Endothelial cell of umbilical vein (primary cell): ENCODE measurements around the gene ACAD9. TPM values are rescaled to one million over a fixed set of nuclear protein-coding genes. Genes with fewer than 3 reads are reported as not detected.

Source experiments
- BruUV-seq: library from RNA; stranded (reverse); fragments of 400-500 nt; replicated peaks from 2 replicates; lab custom pipeline; 2021; lab: Mats Ljungman, UMichigan
- CTCF ChIA-PET: fragments of 300-600, 350-600 bp; sonication (Branson Sonifier 250); formaldehyde crosslinking; loops from one replicate; lab custom pipeline; 2021; ENCODE audit warnings: antibody characterized with exemption, inconsistent platforms; lab: Charles Lee
- POLR2A ChIA-PET: fragments of 300-600, 350-600 bp; sonication (Branson Sonifier 250); formaldehyde crosslinking; loops from one replicate; lab custom pipeline; 2021; ENCODE audit warnings: antibody characterized with exemption, inconsistent platforms; lab: Charles Lee
- DNase-seq: peaks from one replicate; pipeline ENCODE4 v3.0.0-alpha.2; 2011; ENCODE audit warnings: low read depth, low spot score
- FAIRE-seq: peaks from 2 replicates; lab custom pipeline; 2011; peaks lifted over from hg19 to GRCh38; lab: Jason Lieb, UNC
- H2AFZ ChIP-seq: 2 replicates; pipeline ENCODE4 v1.6.0; 2012; ENCODE audit warnings: low read depth, low read length, control low read depth, inconsistent platforms
- H3K27ac ChIP-seq: 2 replicates; pipeline ENCODE4 v1.5.1; 2011; ENCODE audit warnings: low read depth, mild to moderate bottlenecking, control low read depth, low read length, moderate library complexity; ENCODE audit not compliant: insufficient read depth
- H3K27me3 ChIP-seq, 2 experiments: 2 replicates each; pipeline versions ENCODE4 v1.6.0 to v1.6.1; 2011; ENCODE audit warnings: low read length in 2 of 2, mixed read lengths in 1 of 2; ENCODE audit not compliant: control insufficient read depth in 2 of 2, insufficient read depth in 2 of 2
- H3K36me3 ChIP-seq, 2 experiments: 2 replicates in 1 of 2; 3 replicates in 1 of 2; pipeline ENCODE4 v1.5.1; 2011; ENCODE audit warnings: low read length in 2 of 2, mild to moderate bottlenecking in 1 of 2, moderate library complexity in 1 of 2; ENCODE audit not compliant: control insufficient read depth in 2 of 2, insufficient read depth in 2 of 2; ENCODE audit errors: extremely low read depth in 1 of 2
- H3K4me1 ChIP-seq: 3 replicates; pipeline ENCODE4 v1.5.1; 2011; ENCODE audit warnings: mild to moderate bottlenecking, low read length; ENCODE audit not compliant: control insufficient read depth, insufficient read depth; ENCODE audit errors: extremely low read depth
- H3K4me2 ChIP-seq: 2 replicates; pipeline ENCODE4 v1.6.1; 2011; ENCODE audit warnings: low read length, control low read depth, mixed read lengths; ENCODE audit not compliant: insufficient read depth
- H3K4me3 ChIP-seq, 3 experiments: fragments of 200-600 bp in 1 of 3; sonication (generic), shearing (Covaris generic) in 1 of 3; replicated peaks in 1 of 3; 2 replicates each; pipeline ENCODE4 v1.5.1; 2011 to 2016; ENCODE audit warnings: control low read depth in 3 of 3, low read length in 3 of 3, mild to moderate bottlenecking in 2 of 3, inconsistent platforms in 1 of 3, low read depth in 1 of 3, moderate library complexity in 1 of 3; ENCODE audit not compliant: insufficient read depth in 1 of 3
- H3K79me2 ChIP-seq: 2 replicates; pipeline ENCODE4 v1.6.0; 2012; ENCODE audit warnings: low read length, inconsistent platforms; ENCODE audit not compliant: control insufficient read depth, insufficient read depth
- H3K9ac ChIP-seq: replicated peaks from 2 replicates; pipeline ENCODE3; 2011; ENCODE audit warnings: low read length, control low read depth; ENCODE audit not compliant: insufficient read depth; ENCODE audit errors: extremely low read depth
- H3K9me1 ChIP-seq: replicated peaks from 3 replicates; pipeline ENCODE4 v1.6.0; 2011; ENCODE audit warnings: mild to moderate bottlenecking, low read length; ENCODE audit not compliant: control insufficient read depth, insufficient read depth; ENCODE audit errors: extremely low read depth
- H3K9me3 ChIP-seq: replicated peaks from 2 replicates; pipeline ENCODE4 v1.5.1; 2012; ENCODE audit warnings: low read length, inconsistent platforms; ENCODE audit not compliant: control insufficient read depth, insufficient read depth
- H4K20me1 ChIP-seq: replicated peaks from 2 replicates; pipeline ENCODE3; 2011; ENCODE audit warnings: mild to moderate bottlenecking, low read length; ENCODE audit not compliant: control insufficient read depth, insufficient read depth; ENCODE audit errors: extremely low read depth
- CTCF ChIP-seq, 2 donors: IDR thresholded peaks; 1 replicate in 1 of 2; 2 replicates in 1 of 2; pipeline ENCODE4 v1.5.1; 2011; ENCODE audit warnings: low read length in 2 of 2, mild to moderate bottlenecking in 2 of 2, moderate library complexity in 2 of 2, control low read depth in 1 of 2, inconsistent platforms in 1 of 2, low read depth in 1 of 2; ENCODE audit not compliant: insufficient read depth in 1 of 2; ENCODE audit errors: extremely low read depth in 1 of 2
- EZH2 ChIP-seq: IDR thresholded peaks from 2 replicates; pipeline ENCODE4 v1.6.1; 2012; ENCODE audit warnings: borderline replicate concordance, low read depth, mild to moderate bottlenecking, moderate library complexity, low read length, inconsistent platforms; ENCODE audit not compliant: severe bottlenecking
- FOS ChIP-seq: IDR thresholded peaks from 2 replicates; pipeline ENCODE4 v1.6.1; 2011; ENCODE audit warnings: mild to moderate bottlenecking, low read length, moderate library complexity, borderline replicate concordance; ENCODE audit not compliant: insufficient read depth
- GATA2 ChIP-seq: IDR thresholded peaks from 2 replicates; pipeline ENCODE4 v1.7.0; 2011; ENCODE audit warnings: low read depth, mild to moderate bottlenecking, moderate library complexity, mixed read lengths, low read length; ENCODE audit not compliant: insufficient read length, insufficient read depth
- JUN ChIP-seq: IDR thresholded peaks from 2 replicates; pipeline ENCODE4 v1.6.1; 2011; ENCODE audit warnings: borderline replicate concordance, low read depth; ENCODE audit not compliant: insufficient read length, insufficient read depth
- MAX ChIP-seq: IDR thresholded peaks from 2 replicates; pipeline ENCODE4 v1.6.1; 2011; ENCODE audit not compliant: insufficient read depth, insufficient read length
- MYC ChIP-seq: IDR thresholded peaks from one replicate; pipeline ENCODE4 v1.6.1; 2011; ENCODE audit warnings: mild to moderate bottlenecking, low read depth, low read length
- POLR2A ChIP-seq: IDR thresholded peaks from 2 replicates; pipeline ENCODE4 v1.6.1; 2012; ENCODE audit warnings: low read depth, mild to moderate bottlenecking, control low read depth, low read length
- POLR2AphosphoS5 ChIP-seq: IDR thresholded peaks from 2 replicates; pipeline ENCODE4 v1.6.1; 2012; ENCODE audit warnings: low read depth, mild to moderate bottlenecking, control low read depth, low read length, moderate library complexity; ENCODE audit not compliant: insufficient read depth
- dilution Hi-C: fragments of 300-500 bp; cut with MboI; formaldehyde crosslinking; loops from one replicate; pipeline ENCODE4 v1.15.0; 2019; ENCODE audit warnings: low sequenced_read_pairs; ENCODE audit not compliant: extremely low pct_ligation_motif_present
- intact Hi-C: fragments of 100-400 bp; cut with micrococcal nuclease; formaldehyde crosslinking; loops from one replicate; pipeline ENCODE4 v1.10.0; 2022
- polyA plus RNA-seq, 4 experiments: library from polyadenylated mRNA; depleted of rRNA in 3 of 4; stranded (reverse) in 3 of 4; unstranded in 1 of 4; fragments of >200 nt; gene quantifications; 2 replicates each; pipeline versions ENCODE4 v1.2.1 to v1.2.3, GENCODE V29; 2011 to 2012; ENCODE audit warnings: missing spikeins in 1 of 4
- total RNA-seq: library from RNA; stranded (reverse); gene quantifications from 2 replicates; pipeline ENCODE4 v1.2.3, GENCODE V29; 2021

Gene ACAD9
- total and polyA plus RNA-seq, 2 donors (not counting 3 experiments of a cell fraction or from before 2014, with no cell fraction given), result 58.6 to 65.8 TPM

- Histone ChIP-seq H3K9ac (no peak overlapping the region), H3K4me2 (no peak overlapping the region), H3K9me3 (peaks cover 6% of the 10 kb centered on the region), H4K20me1 (no peaks in the 10 kb centered on the region), H3K27ac (no peak overlapping the region), H2AFZ (no peak overlapping the region), H3K9me1 (no peaks in the 10 kb centered on the region), H3K36me3 (no peaks in the 10 kb centered on the region), H3K79me2 (no peaks in the 10 kb centered on the region), H3K27me3 (no peaks in the 10 kb centered on the region), H3K4me1 (no peaks in the 10 kb centered on the region), H3K4me3 (no peak overlapping the region)
- DNase-seq, result no peak
- CTCF ChIA-PET, result no interaction called here
- no peak for TF ChIP-seq CTCF (IDR thresholded peaks at IDR 0.05; ENCODE audit: extremely low read depth in 1 of 2, insufficient read depth in 1 of 2, low read depth in 1 of 2, low read length in 2 of 2)
- TF ChIP-seq GATA2, result no peak
- no peak for TF ChIP-seq POLR2AphosphoS5
- TF ChIP-seq POLR2A, result no peak
- TF ChIP-seq EZH2, result no peak
- no peak for TF ChIP-seq JUN
- no peak for TF ChIP-seq MAX
- no peak for TF ChIP-seq FOS
- TF ChIP-seq MYC, result no peak
- no TSS peak for BruUV-seq
- POLR2A ChIA-PET, result no interaction called here
- intact Hi-C loops (no loop called here), dilution Hi-C loops (no loop called here)
- FAIRE-seq, result no peak
Observed at GRCh38 chr3:128859630-128860029, 19.8 kb upstream of the ACAD9 start.
